CD4-positive, alpha-beta T cell treated with Interleukin-17A for 4 hours (primary cell): ENCODE measurements around the gene COL24A1.
"Not testable (repeated sequence)": the region's sequence is repeated elsewhere in the genome, so short reads cannot be mapped to it uniquely, and the experiment has no call there.

Experiments
- DNase-seq: peaks from one replicate; pipeline ENCODE4 v3.0.0-alpha.2; 2020; ENCODE audit warnings: mixed read lengths

Gene COL24A1

DNA sequence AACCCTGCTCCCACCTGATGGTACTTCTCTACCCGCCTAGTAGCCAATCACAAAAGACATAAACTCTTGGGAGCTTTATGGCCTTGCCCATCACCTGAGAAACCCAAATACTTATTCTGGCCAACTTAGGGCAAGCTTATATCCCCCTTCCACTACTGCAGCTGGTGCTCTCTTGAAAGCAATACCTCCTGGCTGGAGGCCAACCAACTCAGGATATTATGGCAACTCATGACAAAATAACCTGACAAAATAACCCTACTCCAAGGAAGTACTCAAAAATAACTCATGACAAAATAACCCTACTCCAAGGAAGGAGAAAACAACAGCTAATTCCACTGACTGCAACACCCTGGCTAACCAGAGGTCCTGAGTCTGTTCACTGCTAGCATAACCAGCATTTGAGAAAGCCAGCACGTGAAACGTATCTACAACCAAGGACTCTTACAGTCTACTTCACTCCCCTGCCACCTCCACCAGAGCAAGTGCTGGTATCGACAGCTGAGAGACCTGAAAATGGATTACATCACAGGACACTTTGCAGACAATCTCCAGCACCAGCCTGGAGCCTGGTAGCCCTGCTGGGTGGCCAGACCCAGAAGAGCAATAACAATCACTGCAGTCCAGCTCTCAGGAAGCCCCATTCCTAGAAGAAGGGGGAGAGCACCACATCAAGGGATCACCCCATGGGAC is 179.9 kb downstream of the COL24A1 start:
- no peak for DNase-seq

DNA sequence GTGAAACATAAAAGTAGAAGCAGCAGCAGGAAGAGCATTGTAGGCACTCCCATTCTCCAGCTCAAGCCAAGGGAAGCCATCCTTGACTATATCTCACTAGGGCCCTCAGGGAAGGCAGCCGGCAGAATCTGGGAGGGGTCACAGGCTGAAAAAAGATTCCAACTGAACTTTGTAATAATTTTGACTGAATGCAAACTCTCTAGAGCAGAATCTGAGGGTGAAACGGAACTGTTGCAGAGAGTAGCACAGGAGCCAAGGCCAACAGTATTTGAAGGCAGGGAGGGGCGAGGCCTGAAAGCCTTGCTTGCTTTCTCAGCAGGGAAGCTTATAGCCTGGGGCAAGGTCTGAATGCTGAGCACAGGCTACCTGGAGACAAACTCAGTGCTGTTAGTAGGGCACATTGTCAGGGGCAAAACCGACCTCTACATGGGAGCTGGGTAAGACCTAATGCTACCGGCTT is 180.6 kb downstream of the COL24A1 start:
- no peak for DNase-seq

- DNase-seq, result no peak
Observed at GRCh38 chr1:85962457-85962856, 194.1 kb downstream of the COL24A1 start.

GRCh38 chr1:85957760-85958159 is 198.8 kb downstream of the COL24A1 start:
- DNase-seq, result no peak

DNA sequence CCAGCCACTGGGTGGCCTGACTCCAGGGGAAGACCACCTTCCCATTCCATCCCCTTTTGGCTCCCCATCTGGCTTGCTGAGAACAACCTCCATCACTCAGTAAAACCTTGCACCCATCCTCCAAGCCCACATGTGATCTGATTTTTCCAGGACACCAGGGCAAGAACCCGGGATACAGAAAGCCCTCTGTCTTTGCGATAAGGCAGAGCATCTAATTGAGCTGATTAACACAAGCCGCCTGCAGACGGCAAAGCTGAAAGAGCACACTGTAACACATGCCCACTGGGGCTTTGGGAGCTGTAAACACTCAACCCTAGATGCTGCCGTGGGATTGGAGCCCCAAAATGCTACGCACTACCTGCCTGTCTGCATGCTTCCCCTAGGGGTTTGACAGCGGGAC is 201.4 kb downstream of the COL24A1 start:
- DNase-seq, result not testable (repeated sequence)

DNA sequence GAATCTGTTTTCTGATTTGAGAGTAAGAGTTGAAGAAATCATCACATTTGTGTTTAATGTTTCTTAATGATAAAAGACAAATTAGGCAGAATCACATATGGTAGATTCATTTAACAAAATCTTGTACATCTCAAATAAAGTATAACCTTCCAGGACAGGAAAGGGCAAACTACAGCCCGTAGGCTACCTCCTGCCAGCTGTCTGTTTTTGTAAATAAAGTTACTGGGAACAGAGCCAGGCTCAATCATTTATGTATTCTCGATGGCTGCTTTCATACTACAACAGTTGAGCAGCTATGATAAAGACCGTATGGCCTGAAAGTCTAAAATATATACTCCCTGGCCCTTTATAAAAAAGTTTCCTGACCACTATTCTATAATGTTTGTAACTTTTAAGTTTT is 204.1 kb downstream of the COL24A1 start:
- no peak for DNase-seq

DNA sequence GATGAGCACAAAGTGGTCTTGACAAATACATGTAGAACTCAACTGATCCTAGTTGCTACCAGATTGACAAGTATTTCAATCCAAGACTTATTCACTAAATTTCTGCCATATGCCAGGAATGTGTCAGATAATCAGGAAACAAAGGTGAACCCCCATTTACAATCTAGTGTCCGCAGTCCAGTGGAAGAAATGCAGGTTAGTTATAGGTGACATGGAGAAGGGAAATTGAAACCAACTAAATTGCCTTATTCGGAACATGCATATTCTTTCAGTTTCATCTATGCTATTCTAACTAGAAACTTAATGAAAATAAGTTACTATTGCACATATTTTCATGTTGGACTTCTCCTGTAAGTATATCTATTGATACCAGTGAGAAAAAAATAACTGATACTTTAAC is 209.4 kb downstream of the COL24A1 start:
- no peak for DNase-seq

- no peak for DNase-seq
Observed at GRCh38 chr1:85943945-85944344, 212.6 kb downstream of the COL24A1 start.

DNA sequence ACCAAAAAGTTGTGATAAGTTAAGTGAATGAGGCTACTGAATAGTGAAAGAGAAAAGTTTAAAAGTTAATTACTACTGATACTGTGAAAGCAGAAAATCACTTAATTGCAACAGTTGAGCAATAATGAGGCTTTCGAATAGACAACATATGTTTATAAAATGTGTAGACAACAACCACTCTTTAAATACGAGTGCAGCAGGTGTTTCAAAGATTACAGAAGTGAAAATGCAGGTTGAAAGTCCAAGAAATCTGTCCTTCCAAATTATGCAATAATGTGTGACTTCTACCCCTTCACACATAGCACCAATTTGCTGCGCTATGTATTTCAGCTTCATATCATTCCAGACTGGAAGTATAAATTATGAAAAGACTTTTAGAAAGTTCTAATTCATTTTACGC is 213.0 kb downstream of the COL24A1 start:
- DNase-seq, result no peak

GRCh38 chr1:85940656-85941306 is 215.8 kb downstream of the COL24A1 start:
- no peak for DNase-seq

- DNase-seq, result no peak
Observed at GRCh38 chr1:85938829-85939228, 217.7 kb downstream of the COL24A1 start.

- DNase-seq, result no peak
Observed at GRCh38 chr1:85936470-85936869, 220.1 kb downstream of the COL24A1 start.

DNA sequence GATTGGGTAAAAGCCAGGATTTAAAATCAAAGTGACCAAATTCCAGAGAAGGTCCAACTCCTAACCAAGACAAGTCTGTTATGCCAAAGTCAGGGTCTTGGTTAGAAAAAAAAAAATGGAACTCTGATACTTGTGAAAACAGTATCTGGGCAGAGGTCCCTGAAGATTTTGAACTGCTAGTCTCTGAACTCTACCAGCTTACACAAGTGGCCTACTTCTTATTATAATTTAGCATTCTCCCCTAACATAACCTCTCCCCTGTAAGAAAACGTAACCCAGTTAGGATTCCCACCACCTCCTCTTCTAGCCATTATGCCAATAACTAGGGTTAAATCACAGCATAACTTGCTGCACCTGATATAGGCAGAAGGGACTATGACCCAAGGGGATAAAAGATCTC is 220.5 kb downstream of the COL24A1 start:
- DNase-seq, result no peak

DNA sequence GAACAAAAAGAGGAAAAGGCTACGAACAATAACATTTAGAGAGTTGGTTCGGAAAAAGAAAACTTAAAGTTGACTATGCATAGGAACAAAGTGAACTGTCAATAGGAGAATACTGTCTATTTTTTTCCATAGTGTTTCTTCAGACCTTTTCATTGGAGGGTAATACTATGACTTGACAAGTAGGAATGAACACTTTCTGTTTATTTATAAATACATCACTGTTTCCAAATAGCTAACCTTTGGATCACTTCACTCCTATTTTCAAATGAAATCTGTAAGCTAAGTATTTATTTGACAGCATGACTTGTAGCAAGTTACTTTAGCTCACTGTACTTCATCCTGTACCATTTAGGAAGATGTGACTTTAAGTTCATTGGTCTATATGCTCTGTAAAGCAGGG is 221.3 kb downstream of the COL24A1 start:
- no peak for DNase-seq

DNA sequence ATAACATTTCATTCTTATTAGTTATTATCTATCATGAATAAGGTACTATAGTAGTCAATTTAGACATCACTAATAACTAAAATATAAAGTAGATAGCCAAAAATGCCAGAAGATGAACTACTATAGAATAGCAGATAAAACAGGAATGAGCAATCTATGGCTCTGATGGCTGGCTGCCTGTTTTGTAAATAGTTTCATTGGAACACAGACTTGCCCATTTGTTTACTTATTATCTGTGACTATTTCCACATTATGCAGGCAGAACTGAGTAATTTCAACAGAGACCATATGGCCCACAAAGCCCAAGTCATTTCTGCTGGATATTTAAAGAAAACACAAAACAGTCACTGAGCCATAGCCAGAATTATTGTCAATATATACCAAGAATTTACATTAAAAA is 222.1 kb downstream of the COL24A1 start:
- no peak for DNase-seq

GRCh38 chr1:85933961-85934360 is 222.6 kb downstream of the COL24A1 start:
- no peak for DNase-seq

- no peak for DNase-seq
Observed at GRCh38 chr1:85911742-85912141, 244.8 kb downstream of the COL24A1 start.

DNA sequence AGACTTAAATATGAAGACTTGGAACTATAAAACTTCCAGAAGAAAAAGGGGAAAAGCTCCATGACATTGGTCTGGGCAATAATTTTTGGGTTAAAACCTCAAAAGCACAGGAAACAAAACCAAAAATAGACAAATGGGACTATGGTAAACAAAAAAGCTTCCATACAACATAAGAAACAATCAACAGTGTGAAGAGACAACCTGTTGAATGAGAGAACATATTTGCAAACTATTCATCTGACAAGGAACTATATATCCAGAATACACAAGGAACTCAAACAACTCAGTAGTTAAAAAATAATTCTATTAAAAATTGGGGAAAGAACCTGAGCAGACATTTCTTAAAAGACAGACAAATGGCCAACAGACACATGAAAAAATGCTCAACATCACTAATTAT is 255.7 kb downstream of the COL24A1 start:
- no peak for DNase-seq

GRCh38 chr1:85898861-85899260 is 257.7 kb downstream of the COL24A1 start:
- no peak for DNase-seq

- no peak for DNase-seq
Observed at GRCh38 chr1:85894651-85895050, 261.9 kb downstream of the COL24A1 start.

DNA sequence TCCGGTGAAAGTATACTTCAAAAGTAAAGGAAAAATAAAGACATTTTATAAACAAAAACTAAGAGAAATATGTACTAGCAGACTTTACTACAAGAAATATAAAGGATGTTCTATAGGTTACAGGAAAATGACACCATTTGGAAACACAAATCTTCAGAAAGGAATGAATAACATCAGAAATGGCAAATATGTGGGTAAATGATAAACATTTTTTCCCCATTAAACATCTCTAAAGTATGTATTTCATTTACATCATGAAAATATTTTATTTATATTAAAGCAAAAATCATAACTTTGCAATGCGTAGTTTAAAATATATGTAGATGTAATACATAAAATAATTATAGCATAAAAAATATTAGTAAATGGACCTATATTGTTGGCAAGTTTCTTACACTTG is 264.2 kb downstream of the COL24A1 start:
- DNase-seq, result no peak

GRCh38 chr1:85889870-85890269 is 266.7 kb downstream of the COL24A1 start:
- DNase-seq, result no peak

DNA sequence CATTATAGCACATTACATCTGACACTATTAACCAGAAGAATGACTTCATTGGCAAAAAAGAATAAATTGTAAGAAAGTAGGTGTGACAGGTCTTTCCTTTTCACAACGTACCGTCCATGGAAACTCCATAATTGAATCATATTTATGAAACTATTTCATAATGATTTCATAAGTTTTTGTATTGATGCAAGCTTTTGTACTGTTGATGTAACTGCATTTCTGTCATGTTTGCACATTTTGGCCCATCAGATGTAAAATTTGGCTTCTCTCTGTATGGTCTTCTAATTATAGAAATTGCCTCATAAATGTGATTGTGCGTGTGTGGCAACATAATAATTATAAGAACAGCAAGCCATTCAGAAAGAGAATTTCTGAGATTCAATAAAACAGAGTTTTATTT is 267.7 kb downstream of the COL24A1 start:
- no peak for DNase-seq

- no peak for DNase-seq
Observed at GRCh38 chr1:85884372-85885035, 272.1 kb downstream of the COL24A1 start.
